AG10803 (cell line): ENCODE measurements around the gene NOCT.

Experiments used
- DNase-seq: peaks from one replicate; pipeline ENCODE4 v3.0.0; 2010; ENCODE audit warnings: low read depth
- H3K4me3 ChIP-seq: 2 replicates; pipeline ENCODE4 v1.5.1; 2011; ENCODE audit warnings: mild to moderate bottlenecking, low read length, control low read depth
- CTCF ChIP-seq: conservative IDR thresholded peaks from 2 replicates; pipeline ENCODE4 v1.5.1; 2011; ENCODE audit warnings: mild to moderate bottlenecking, low read length, control low read depth, inconsistent platforms

Gene NOCT

GRCh38 chr4:138978028-138978585 lies 37.5 kb upstream of the NOCT start:
- H3K4me3 ChIP-seq: no peak overlapping the region
- TF ChIP-seq CTCF: no peak
- DNase-seq: no peak

GRCh38 chr4:138978600-138978999 lies 37.0 kb upstream of the NOCT start:
- TF ChIP-seq CTCF: no peak
- no peak for DNase-seq
- H3K4me3 ChIP-seq: no peak overlapping the region

GRCh38 chr4:138979742-138980141 lies 35.8 kb upstream of the NOCT start:
- no peak for DNase-seq
- no peak for TF ChIP-seq CTCF
- no peak overlapping the region for H3K4me3 ChIP-seq

GRCh38 chr4:138981930-138982390 lies 33.6 kb upstream of the NOCT start:
- peak; percentile 43 for TF ChIP-seq CTCF
- no peak overlapping the region for H3K4me3 ChIP-seq
- DNase-seq: peak; percentile 63

GRCh38 chr4:138982754-138983153 lies 32.8 kb upstream of the NOCT start:
- no peak for DNase-seq
- TF ChIP-seq CTCF: no peak
- H3K4me3 ChIP-seq: no peak overlapping the region

- no peak for DNase-seq
- no peak for TF ChIP-seq CTCF
- no peak overlapping the region for H3K4me3 ChIP-seq
Measured at GRCh38 chr4:138983690-138984089, 31.9 kb upstream of the NOCT start.

GRCh38 chr4:138984647-138985046 lies 30.9 kb upstream of the NOCT start:
- TF ChIP-seq CTCF: no peak
- DNase-seq: no peak
- no peak overlapping the region for H3K4me3 ChIP-seq
